ENCODE measurements around the gene KRTAP13-1. TPM values are rescaled to one million over a fixed set of nuclear protein-coding genes. Genes with fewer than 3 reads are reported as not detected.
A peak's percentile ranks its signal among the peaks of the same experiment; 100 is the strongest.

Gene KRTAP13-1
- total and polyA plus RNA-seq, 9 donors = not detected

GRCh38 chr21:30408782-30409494 is 13.1 kb downstream of the KRTAP13-1 start:
- H3K9me3 ChIP-seq (replicated peaks; ENCODE audit: control insufficient read depth, low read depth, low read length) = peaks cover 12% of the 10 kb centered on the region
- no peaks in the 10 kb centered on the region for H3K4me1 ChIP-seq (ENCODE audit: control insufficient read depth, insufficient read depth, low read length)
- no peak overlapping the region for H3K4me3 ChIP-seq (ENCODE audit: low read length)
- DNase-seq = peak; percentile 32
- WGBS (ENCODE audit: insufficient coverage) = 30% methylated on average over 5 of the region's 14 CpGs
- no peak overlapping the region for H3K27ac ChIP-seq (ENCODE audit: low read length)
- H3K27me3 ChIP-seq (ENCODE audit: control insufficient read depth, insufficient read depth, low read length) = no peaks in the 10 kb centered on the region
- H3K36me3 ChIP-seq (ENCODE audit: control insufficient read depth, insufficient read depth, low read length) = no peaks in the 10 kb centered on the region

GRCh38 chr21:30415993-30416392 is 20.2 kb downstream of the KRTAP13-1 start:
- H3K27me3 ChIP-seq (ENCODE audit: control insufficient read depth, insufficient read depth, low read length) = no peaks in the 10 kb centered on the region
- no peak overlapping the region for H3K4me3 ChIP-seq (ENCODE audit: low read length)
- no peaks in the 10 kb centered on the region for H3K36me3 ChIP-seq (ENCODE audit: control insufficient read depth, insufficient read depth, low read length)
- no peaks in the 10 kb centered on the region for H3K4me1 ChIP-seq (ENCODE audit: control insufficient read depth, insufficient read depth, low read length)
- H3K27ac ChIP-seq (ENCODE audit: low read length) = no peak overlapping the region
- WGBS (ENCODE audit: insufficient coverage) = 96% methylated on average over 2 of the region's 5 CpGs
- H3K9me3 ChIP-seq (replicated peaks; ENCODE audit: control insufficient read depth, low read depth, low read length) = peaks cover 6% of the 10 kb centered on the region
- DNase-seq = no peak

DNA sequence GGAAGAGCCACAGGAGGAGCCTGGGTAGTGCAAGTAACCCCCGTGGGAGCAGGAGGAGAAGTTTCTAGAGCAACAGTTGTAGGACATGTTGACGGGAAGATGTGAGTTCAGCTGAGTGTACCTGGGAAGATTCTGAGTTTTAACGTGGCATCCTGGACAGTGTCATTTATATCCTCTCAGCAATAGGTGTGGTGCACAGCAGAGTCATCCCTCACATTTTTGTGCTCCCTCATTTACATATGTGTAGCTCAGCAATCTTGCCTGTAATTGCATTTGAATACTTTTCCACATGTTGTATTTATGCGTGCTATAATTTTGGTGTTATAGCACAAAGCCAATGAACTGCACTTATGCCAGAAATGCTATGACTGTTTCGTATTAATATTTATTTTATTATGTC is 30.0 kb downstream of the KRTAP13-1 start, which contains the start of gene KRTAP13-3:
TSS of gene KRTAP13-3 (minus strand) at position 101 of the 400 bp plus-strand sequence. CDS start at position 87, 14 bp downstream.
- WGBS (ENCODE audit: insufficient coverage) = 95% methylated on average over 2 of the region's 5 CpGs
- H3K27ac ChIP-seq (ENCODE audit: low read length) = no peak within 1 kb of the TSS
- no peak for DNase-seq
- H3K9me3 ChIP-seq (replicated peaks; ENCODE audit: control insufficient read depth, low read depth, low read length) = no peaks in the 10 kb centered on the region
- H3K27me3 ChIP-seq (ENCODE audit: control insufficient read depth, insufficient read depth, low read length) = no peaks in the 10 kb centered on the region
- H3K36me3 ChIP-seq (ENCODE audit: control insufficient read depth, insufficient read depth, low read length) = no peaks in the 10 kb centered on the region
- no peaks in the 10 kb centered on the region for H3K4me1 ChIP-seq (ENCODE audit: control insufficient read depth, insufficient read depth, low read length)
- no peak within 1 kb of the TSS for H3K4me3 ChIP-seq (ENCODE audit: low read length)

GRCh38 chr21:30426731-30427130 is 30.9 kb downstream of the KRTAP13-1 start:
- no CpG with 5 or more reads among the region's 3 CpGs for WGBS (ENCODE audit: insufficient coverage)
- no peaks in the 10 kb centered on the region for H3K27me3 ChIP-seq (ENCODE audit: control insufficient read depth, insufficient read depth, low read length)
- H3K36me3 ChIP-seq (ENCODE audit: control insufficient read depth, insufficient read depth, low read length) = no peaks in the 10 kb centered on the region
- no peaks in the 10 kb centered on the region for H3K4me1 ChIP-seq (ENCODE audit: control insufficient read depth, insufficient read depth, low read length)
- H3K4me3 ChIP-seq (ENCODE audit: low read length) = no peak overlapping the region
- no peak overlapping the region for H3K27ac ChIP-seq (ENCODE audit: low read length)
- H3K9me3 ChIP-seq (replicated peaks; ENCODE audit: control insufficient read depth, low read depth, low read length) = no peaks in the 10 kb centered on the region
- DNase-seq = peak; percentile 7

- Histone ChIP-seq H3K4me3 (ENCODE audit: low read length) (no peak within 1 kb of the TSS), H3K9me3 (replicated peaks; ENCODE audit: control insufficient read depth, low read depth, low read length) (no peaks in the 10 kb centered on the region), H3K27ac (ENCODE audit: low read length) (no peak within 1 kb of the TSS), H3K27me3 (ENCODE audit: control insufficient read depth, insufficient read depth, low read length) (no peaks in the 10 kb centered on the region), H3K4me1 (ENCODE audit: control insufficient read depth, insufficient read depth, low read length) (no peaks in the 10 kb centered on the region), H3K36me3 (ENCODE audit: control insufficient read depth, insufficient read depth, low read length) (no peaks in the 10 kb centered on the region)
- DNase-seq = no peak
- 77% methylated on average over 9 of the region's 9 CpGs for WGBS (ENCODE audit: insufficient coverage)
Observed at GRCh38 chr21:30430170-30430655, 34.4 kb downstream of the KRTAP13-1 start, which contains the start of gene KRTAP13-4. KRTAP13-4 (plus strand) TSS chr21:30430220; CDS start chr21:30430276, 56 bp downstream.

DNA sequence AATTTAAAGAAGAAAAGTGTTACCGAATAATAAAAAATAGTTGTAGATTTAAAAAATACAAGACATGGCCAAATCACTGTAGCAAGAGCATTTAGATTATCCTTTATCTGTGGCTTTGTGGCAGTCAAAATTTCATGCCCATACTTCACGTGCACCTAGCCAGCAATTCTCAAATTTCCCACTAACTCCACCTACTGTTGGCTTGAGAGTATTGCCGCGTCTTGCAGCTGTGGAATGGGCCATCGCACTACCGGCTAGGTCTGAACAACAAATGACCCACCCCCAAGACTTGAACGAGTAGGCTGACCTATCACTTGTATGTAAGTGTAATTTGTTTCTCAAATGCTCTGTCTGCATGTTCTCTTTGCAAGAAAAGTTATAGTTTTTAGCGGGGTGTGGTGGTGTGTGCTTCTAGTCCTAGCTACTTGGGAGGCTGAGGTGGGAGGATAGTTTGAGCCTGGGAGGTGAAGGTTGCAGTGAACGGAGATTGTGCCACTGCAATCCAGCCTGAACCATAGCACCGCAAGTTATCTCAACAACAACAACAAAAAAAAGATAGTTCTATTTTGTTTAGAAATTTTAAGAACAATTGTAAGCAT is 38.3 kb downstream of the KRTAP13-1 start:
- Histone ChIP-seq H3K27me3 (ENCODE audit: control insufficient read depth, insufficient read depth, low read length) (no peaks in the 10 kb centered on the region), H3K36me3 (ENCODE audit: control insufficient read depth, insufficient read depth, low read length) (no peaks in the 10 kb centered on the region), H3K9me3 (replicated peaks; ENCODE audit: control insufficient read depth, low read depth, low read length) (no peaks in the 10 kb centered on the region), H3K27ac (ENCODE audit: low read length) (no peak overlapping the region), H3K4me3 (ENCODE audit: low read length) (no peak overlapping the region), H3K4me1 (ENCODE audit: control insufficient read depth, insufficient read depth, low read length) (no peaks in the 10 kb centered on the region)
- WGBS (ENCODE audit: insufficient coverage) = 20% methylated on average over 2 of the region's 10 CpGs
- DNase-seq = peak; percentile 27

DNA sequence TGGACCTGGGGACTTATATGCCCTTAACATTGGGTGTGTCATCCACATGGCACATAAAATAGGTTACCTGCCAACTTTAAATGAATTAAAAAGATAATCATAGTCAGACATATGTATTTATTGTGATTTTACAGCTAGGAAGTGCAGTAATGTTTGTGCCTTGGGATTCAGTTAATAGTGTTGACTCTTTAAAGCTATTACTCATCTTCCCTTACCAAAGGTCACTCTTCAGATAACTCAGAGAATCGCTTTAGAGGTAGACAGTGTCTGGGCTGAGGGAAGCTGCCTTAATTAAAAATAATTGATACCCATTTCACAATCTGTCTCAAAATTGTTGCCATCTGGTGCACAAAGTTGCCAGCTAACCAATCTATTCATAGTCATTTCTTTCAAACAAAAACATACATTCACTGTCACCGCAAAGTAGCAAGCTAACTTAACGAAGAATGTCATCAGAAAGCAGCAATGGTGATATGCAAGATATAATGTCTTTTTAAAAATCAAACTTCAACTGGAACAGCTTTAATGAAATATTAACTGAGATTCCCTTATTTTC is 41.3 kb downstream of the KRTAP13-1 start:
- H3K27me3 ChIP-seq (ENCODE audit: control insufficient read depth, insufficient read depth, low read length) = no peaks in the 10 kb centered on the region
- no peaks in the 10 kb centered on the region for H3K4me1 ChIP-seq (ENCODE audit: control insufficient read depth, insufficient read depth, low read length)
- no peak for DNase-seq
- no peak overlapping the region for H3K4me3 ChIP-seq (ENCODE audit: low read length)
- H3K27ac ChIP-seq (ENCODE audit: low read length) = no peak overlapping the region
- no peaks in the 10 kb centered on the region for H3K36me3 ChIP-seq (ENCODE audit: control insufficient read depth, insufficient read depth, low read length)
- no CpG with 5 or more reads among the region's 3 CpGs for WGBS (ENCODE audit: insufficient coverage)
- no peaks in the 10 kb centered on the region for H3K9me3 ChIP-seq (replicated peaks; ENCODE audit: control insufficient read depth, low read depth, low read length)

DNA sequence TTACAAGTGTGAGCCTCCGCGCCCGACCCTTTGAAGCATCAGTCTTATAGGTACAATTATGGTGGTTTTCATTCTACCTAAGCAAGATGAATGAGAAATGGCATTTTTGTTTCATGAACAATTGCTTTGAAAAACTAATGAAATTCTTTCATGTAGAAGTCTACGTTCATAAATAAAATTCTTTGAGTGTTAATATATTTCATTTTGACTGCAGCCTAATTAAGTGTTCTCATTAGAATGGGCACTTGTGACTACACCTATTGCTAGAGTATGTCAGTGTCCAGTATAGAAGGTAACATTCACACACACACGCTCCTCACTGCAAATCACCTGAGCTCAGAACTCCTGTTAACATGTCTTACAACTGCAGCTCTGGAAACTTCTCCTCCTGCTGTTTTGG is 44.1 kb downstream of the KRTAP13-1 start, which contains the start of gene KRTAP15-1:
TSS of gene KRTAP15-1 (plus strand) at position 301 of the 400 bp plus-strand sequence. CDS start at position 354, 53 bp downstream.
- no peaks in the 10 kb centered on the region for H3K4me1 ChIP-seq (ENCODE audit: control insufficient read depth, insufficient read depth, low read length)
- no CpG with 5 or more reads among the region's 5 CpGs for WGBS (ENCODE audit: insufficient coverage)
- H3K9me3 ChIP-seq (replicated peaks; ENCODE audit: control insufficient read depth, low read depth, low read length) = no peaks in the 10 kb centered on the region
- H3K27ac ChIP-seq (ENCODE audit: low read length) = no peak within 1 kb of the TSS
- H3K36me3 ChIP-seq (ENCODE audit: control insufficient read depth, insufficient read depth, low read length) = no peaks in the 10 kb centered on the region
- H3K27me3 ChIP-seq (ENCODE audit: control insufficient read depth, insufficient read depth, low read length) = no peaks in the 10 kb centered on the region
- no peak within 1 kb of the TSS for H3K4me3 ChIP-seq (ENCODE audit: low read length)
- DNase-seq = no peak

GRCh38 chr21:30443226-30443625 is 47.4 kb downstream of the KRTAP13-1 start:
- Histone ChIP-seq H3K27ac (ENCODE audit: low read length) (no peak overlapping the region), H3K27me3 (ENCODE audit: control insufficient read depth, insufficient read depth, low read length) (no peaks in the 10 kb centered on the region), H3K4me3 (ENCODE audit: low read length) (no peak overlapping the region), H3K36me3 (ENCODE audit: control insufficient read depth, insufficient read depth, low read length) (no peaks in the 10 kb centered on the region), H3K9me3 (replicated peaks; ENCODE audit: control insufficient read depth, low read depth, low read length) (no peaks in the 10 kb centered on the region), H3K4me1 (ENCODE audit: control insufficient read depth, insufficient read depth, low read length) (no peaks in the 10 kb centered on the region)
- DNase-seq = no peak

- Histone ChIP-seq H3K4me1 (ENCODE audit: control insufficient read depth, insufficient read depth, low read length) (no peaks in the 10 kb centered on the region), H3K27me3 (ENCODE audit: control insufficient read depth, insufficient read depth, low read length) (no peaks in the 10 kb centered on the region), H3K36me3 (ENCODE audit: control insufficient read depth, insufficient read depth, low read length) (no peaks in the 10 kb centered on the region), H3K4me3 (ENCODE audit: low read length) (no peak overlapping the region), H3K9me3 (replicated peaks; ENCODE audit: control insufficient read depth, low read depth, low read length) (no peaks in the 10 kb centered on the region), H3K27ac (ENCODE audit: low read length) (no peak overlapping the region)
- WGBS (ENCODE audit: insufficient coverage) = no CpG with 5 or more reads among the region's 1 CpG
- DNase-seq = no peak
Observed at GRCh38 chr21:30444204-30444603, 48.4 kb downstream of the KRTAP13-1 start.
